Measurements from ENCODE around the gene TOX3.

Gene TOX3

GRCh38 chr16:52450241-52450640 lies 96.7 kb downstream of the TOX3 start:
- Mint-ChIP-seq H3K4me3 (no peak overlapping the region), H3K27ac (no peak overlapping the region), H3K36me3 (ENCODE audit: low read depth) (no peaks in the 10 kb centered on the region), H3K4me1 (ENCODE audit: low read depth) (no peaks in the 10 kb centered on the region), H3K9me3 (peaks cover 1% of the 10 kb centered on the region), H3K27me3 (no peaks in the 10 kb centered on the region)
- no peak for DNase-seq

- no peak for DNase-seq
- Mint-ChIP-seq H3K4me3 (no peak overlapping the region), H3K4me1 (ENCODE audit: low read depth) (no peaks in the 10 kb centered on the region), H3K9me3 (peaks cover 1% of the 10 kb centered on the region), H3K27me3 (no peaks in the 10 kb centered on the region), H3K36me3 (ENCODE audit: low read depth) (no peaks in the 10 kb centered on the region), H3K27ac (no peak overlapping the region)
Observed at GRCh38 chr16:52446080-52446479, 100.9 kb downstream of the TOX3 start.

- no peaks in the 10 kb centered on the region for H3K36me3 Mint-ChIP-seq (ENCODE audit: low read depth)
- peaks cover 9% of the 10 kb centered on the region for H3K9me3 Mint-ChIP-seq
- H3K4me1 Mint-ChIP-seq (ENCODE audit: low read depth) = no peaks in the 10 kb centered on the region
- H3K27me3 Mint-ChIP-seq = no peaks in the 10 kb centered on the region
- H3K27ac Mint-ChIP-seq = no peak overlapping the region
- H3K4me3 Mint-ChIP-seq = no peak overlapping the region
- no peak for DNase-seq
Observed at GRCh38 chr16:52441886-52442285, 105.1 kb downstream of the TOX3 start.

- Mint-ChIP-seq H3K27ac (no peak overlapping the region), H3K9me3 (peaks cover 9% of the 10 kb centered on the region)
Observed at GRCh38 chr16:52440248-52440647, 106.7 kb downstream of the TOX3 start.

GRCh38 chr16:52439750-52440149 lies 107.2 kb downstream of the TOX3 start:
- Mint-ChIP-seq H3K4me1 (ENCODE audit: low read depth) (no peaks in the 10 kb centered on the region), H3K27me3 (no peaks in the 10 kb centered on the region), H3K27ac (no peak overlapping the region), H3K9me3 (peaks cover 9% of the 10 kb centered on the region), H3K4me3 (no peak overlapping the region), H3K36me3 (ENCODE audit: low read depth) (no peaks in the 10 kb centered on the region)
- no peak for DNase-seq

More at GRCh38 chr16:52440248-52440647, 106.7 kb downstream of the TOX3 start:
- Mint-ChIP-seq H3K4me3 (no peak overlapping the region), H3K4me1 (ENCODE audit: low read depth) (no peaks in the 10 kb centered on the region), H3K36me3 (ENCODE audit: low read depth) (no peaks in the 10 kb centered on the region), H3K27me3 (no peaks in the 10 kb centered on the region)
- no peak for DNase-seq

- Mint-ChIP-seq H3K4me1 (ENCODE audit: low read depth) (no peaks in the 10 kb centered on the region), H3K9me3 (peaks cover 9% of the 10 kb centered on the region), H3K4me3 (no peak overlapping the region), H3K27me3 (no peaks in the 10 kb centered on the region), H3K36me3 (ENCODE audit: low read depth) (no peaks in the 10 kb centered on the region), H3K27ac (no peak overlapping the region)
- no peak for DNase-seq
Observed at GRCh38 chr16:52439171-52439701, 107.7 kb downstream of the TOX3 start.

- no peaks in the 10 kb centered on the region for H3K27me3 Mint-ChIP-seq
Observed at GRCh38 chr16:52437277-52437670, 109.7 kb downstream of the TOX3 start.

GRCh38 chr16:52436339-52437276 lies 110.3 kb downstream of the TOX3 start:
- H3K36me3 Mint-ChIP-seq (ENCODE audit: low read depth) = no peaks in the 10 kb centered on the region
- DNase-seq = no peak
- no peak overlapping the region for H3K4me3 Mint-ChIP-seq
- H3K9me3 Mint-ChIP-seq = peaks cover 9% of the 10 kb centered on the region
- no peaks in the 10 kb centered on the region for H3K27me3 Mint-ChIP-seq
- no peaks in the 10 kb centered on the region for H3K4me1 Mint-ChIP-seq (ENCODE audit: low read depth)
- H3K27ac Mint-ChIP-seq = no peak overlapping the region

More at GRCh38 chr16:52437277-52437670, 109.7 kb downstream of the TOX3 start:
- H3K4me1 Mint-ChIP-seq (ENCODE audit: low read depth) = no peaks in the 10 kb centered on the region
- no peak overlapping the region for H3K27ac Mint-ChIP-seq
- no peak overlapping the region for H3K4me3 Mint-ChIP-seq
- H3K36me3 Mint-ChIP-seq (ENCODE audit: low read depth) = no peaks in the 10 kb centered on the region
- peaks cover 9% of the 10 kb centered on the region for H3K9me3 Mint-ChIP-seq
- DNase-seq = no peak

GRCh38 chr16:52434224-52434623 lies 112.7 kb downstream of the TOX3 start:
- no peaks in the 10 kb centered on the region for H3K36me3 Mint-ChIP-seq (ENCODE audit: low read depth)
- H3K27ac Mint-ChIP-seq = no peak overlapping the region
- no peaks in the 10 kb centered on the region for H3K9me3 Mint-ChIP-seq
- no peak overlapping the region for H3K4me3 Mint-ChIP-seq
- H3K4me1 Mint-ChIP-seq (ENCODE audit: low read depth) = no peaks in the 10 kb centered on the region
- no peak for DNase-seq
- H3K27me3 Mint-ChIP-seq = no peaks in the 10 kb centered on the region

- Mint-ChIP-seq H3K9me3 (no peaks in the 10 kb centered on the region), H3K27ac (no peak overlapping the region), H3K4me1 (ENCODE audit: low read depth) (no peaks in the 10 kb centered on the region), H3K36me3 (ENCODE audit: low read depth) (no peaks in the 10 kb centered on the region), H3K4me3 (no peak overlapping the region), H3K27me3 (no peaks in the 10 kb centered on the region)
- DNase-seq = no peak
Observed at GRCh38 chr16:52433643-52434042, 113.3 kb downstream of the TOX3 start.

- Mint-ChIP-seq H3K27me3 (no peaks in the 10 kb centered on the region), H3K36me3 (ENCODE audit: low read depth) (no peaks in the 10 kb centered on the region), H3K27ac (no peak overlapping the region), H3K9me3 (peaks cover 10% of the 10 kb centered on the region), H3K4me3 (no peak overlapping the region), H3K4me1 (ENCODE audit: low read depth) (no peaks in the 10 kb centered on the region)
- no peak for DNase-seq
Observed at GRCh38 chr16:52424591-52424990, 122.4 kb downstream of the TOX3 start.

- no peaks in the 10 kb centered on the region for H3K27me3 Mint-ChIP-seq
- H3K9me3 Mint-ChIP-seq = peaks cover 6% of the 10 kb centered on the region
- H3K27ac Mint-ChIP-seq = no peak overlapping the region
- no peak overlapping the region for H3K4me3 Mint-ChIP-seq
- no peaks in the 10 kb centered on the region for H3K4me1 Mint-ChIP-seq (ENCODE audit: low read depth)
- H3K36me3 Mint-ChIP-seq (ENCODE audit: low read depth) = no peaks in the 10 kb centered on the region
- no peak for DNase-seq
Observed at GRCh38 chr16:52422307-52422706, 124.6 kb downstream of the TOX3 start.

GRCh38 chr16:52418201-52418600 lies 128.7 kb downstream of the TOX3 start:
- no peak overlapping the region for H3K4me3 Mint-ChIP-seq
- H3K36me3 Mint-ChIP-seq (ENCODE audit: low read depth) = no peaks in the 10 kb centered on the region
- H3K4me1 Mint-ChIP-seq (ENCODE audit: low read depth) = no peaks in the 10 kb centered on the region
- no peak overlapping the region for H3K27ac Mint-ChIP-seq
- peaks cover 10% of the 10 kb centered on the region for H3K9me3 Mint-ChIP-seq
- DNase-seq = no peak
- no peaks in the 10 kb centered on the region for H3K27me3 Mint-ChIP-seq

- Mint-ChIP-seq H3K36me3 (ENCODE audit: low read depth) (no peaks in the 10 kb centered on the region), H3K27me3 (no peaks in the 10 kb centered on the region), H3K4me3 (no peak overlapping the region), H3K4me1 (ENCODE audit: low read depth) (no peaks in the 10 kb centered on the region), H3K27ac (no peak overlapping the region), H3K9me3 (peaks cover 10% of the 10 kb centered on the region)
- DNase-seq = no peak
Observed at GRCh38 chr16:52416888-52417287, 130.1 kb downstream of the TOX3 start.

- Mint-ChIP-seq H3K9me3 (peaks cover 16% of the 10 kb centered on the region), H3K27ac (no peak overlapping the region), H3K27me3 (no peaks in the 10 kb centered on the region), H3K4me3 (no peak overlapping the region), H3K36me3 (ENCODE audit: low read depth) (no peaks in the 10 kb centered on the region), H3K4me1 (ENCODE audit: low read depth) (no peaks in the 10 kb centered on the region)
- DNase-seq = no peak
Observed at GRCh38 chr16:52411011-52411410, 135.9 kb downstream of the TOX3 start.
